ENCODE measurements around the gene PRAMEF12.
"Not testable (repeated sequence)": the region's sequence is repeated elsewhere in the genome, so short reads cannot be mapped to it uniquely, and the experiment has no call there.

PRAMEF12 gene

DNA sequence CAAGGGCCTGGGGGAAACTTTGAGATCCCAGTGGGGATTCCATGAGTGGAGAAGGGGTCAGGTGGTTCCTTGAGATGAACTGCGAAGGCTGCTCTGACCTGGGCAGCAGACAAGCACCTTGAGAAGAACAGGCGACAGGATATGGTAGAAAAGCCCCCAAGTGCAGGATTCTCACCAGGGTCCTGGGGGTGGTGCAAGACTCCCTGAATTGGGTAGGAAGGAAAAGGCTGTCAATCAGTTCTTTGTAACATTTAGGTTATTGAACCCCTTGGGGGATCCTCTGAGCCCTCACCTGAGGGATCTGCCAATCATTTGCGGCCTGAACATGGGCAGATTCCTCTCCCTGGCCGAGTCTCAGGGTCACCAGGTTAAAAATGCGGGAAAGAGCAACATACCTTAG, 2.4 kb upstream of the PRAMEF12 start:
- DNase-seq (ENCODE audit: low read depth), result no peak

- no peak for DNase-seq (ENCODE audit: low read depth)
Observed at GRCh38 chr1:12772520-12772919, 1.0 kb upstream of the PRAMEF12 start.

- DNase-seq (ENCODE audit: low read depth), result no peak
Observed at GRCh38 chr1:12774801-12775345, 1.3 kb downstream of the PRAMEF12 start.

DNA sequence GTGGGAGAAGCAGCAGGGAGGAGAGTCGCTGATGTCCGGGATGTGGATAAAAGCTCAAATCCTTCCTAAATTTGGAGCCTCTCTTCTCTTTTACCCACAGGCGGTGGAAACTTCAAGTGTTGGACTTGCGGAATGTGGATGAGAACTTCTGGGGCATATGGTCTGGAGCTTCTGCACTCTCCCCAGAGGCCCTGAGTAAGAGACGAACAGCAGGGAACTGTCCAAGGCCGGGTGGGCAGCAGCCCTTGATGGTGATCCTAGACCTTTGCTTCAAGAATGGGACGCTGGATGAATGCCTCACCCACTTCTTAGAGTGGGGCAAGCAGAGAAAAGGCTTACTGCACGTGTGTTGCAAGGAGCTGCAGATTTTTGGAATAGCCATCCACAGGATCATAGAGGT, 1.9 kb downstream of the PRAMEF12 start:
- DNase-seq (ENCODE audit: low read depth), result no peak

GRCh38 chr1:12776801-12777557, 3.4 kb downstream of the PRAMEF12 start:
- no peak for DNase-seq (ENCODE audit: low read depth)

DNA sequence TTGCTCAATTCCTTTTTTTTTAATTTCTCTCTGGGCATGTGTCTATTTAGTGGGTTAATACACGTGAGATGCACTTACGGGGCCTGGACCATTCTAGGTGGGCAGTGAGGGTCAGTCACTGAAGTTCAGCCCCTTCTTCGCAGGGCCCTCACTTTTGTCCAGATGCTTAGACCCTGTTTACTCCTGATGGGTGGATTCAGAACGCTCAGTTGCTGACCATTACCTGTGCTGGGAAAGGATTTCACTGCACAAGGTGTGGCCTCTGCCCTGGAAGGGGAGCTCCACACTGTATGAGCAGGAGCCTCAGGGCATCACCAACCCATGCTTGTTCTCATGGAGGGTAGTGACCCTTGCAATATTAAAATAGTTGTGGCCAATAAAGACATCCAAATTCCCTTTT, 4.5 kb downstream of the PRAMEF12 start:
- no peak for DNase-seq (ENCODE audit: low read depth)

DNA sequence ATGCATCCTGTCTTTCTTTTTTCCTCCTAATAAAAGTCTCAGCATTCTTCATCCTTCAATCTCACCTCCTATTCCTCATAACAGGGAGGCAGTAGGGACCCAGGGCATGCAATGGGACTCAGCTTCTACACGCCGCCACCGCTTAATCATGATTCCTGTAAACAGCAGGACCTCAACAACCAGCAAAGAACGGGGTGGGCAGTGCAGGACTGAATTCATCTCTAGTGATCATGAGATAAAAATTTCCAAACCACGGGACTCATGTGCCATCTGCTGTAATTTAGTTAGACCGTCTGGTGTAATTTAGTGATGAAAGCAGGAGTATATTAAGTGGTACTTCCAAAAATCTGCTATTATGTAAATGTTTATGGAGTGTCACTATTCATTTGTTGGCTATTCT, 5.4 kb downstream of the PRAMEF12 start:
- DNase-seq (ENCODE audit: low read depth), result no peak

- not testable (repeated sequence) for DNase-seq (ENCODE audit: low read depth)
Observed at GRCh38 chr1:12781488-12781887, 8.0 kb downstream of the PRAMEF12 start.

DNA sequence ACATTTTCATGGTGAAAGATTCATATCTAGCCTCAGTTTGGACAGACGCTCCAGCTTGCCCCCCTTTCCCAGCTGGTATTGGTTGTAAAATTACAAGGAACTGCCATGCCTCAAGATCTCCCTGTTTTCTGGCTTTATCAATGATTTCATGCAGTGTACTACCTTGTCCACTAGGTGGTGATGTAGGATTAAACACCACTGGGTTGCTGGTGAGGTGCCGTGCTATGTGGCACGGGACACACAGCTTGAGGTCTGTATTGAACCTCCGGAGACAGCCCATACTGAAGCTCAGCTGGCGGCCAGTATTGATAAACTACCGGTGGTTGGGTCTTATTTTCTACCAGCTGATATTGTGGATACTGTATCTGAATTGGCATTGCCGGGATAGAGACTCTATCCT, 10.2 kb downstream of the PRAMEF12 start:
- not testable (repeated sequence) for DNase-seq (ENCODE audit: low read depth)

- not testable (repeated sequence) for DNase-seq (ENCODE audit: low read depth)
Observed at GRCh38 chr1:12784729-12785128, 11.2 kb downstream of the PRAMEF12 start.

- DNase-seq (ENCODE audit: low read depth), result not testable (repeated sequence)
Observed at GRCh38 chr1:12791097-12791496, 17.6 kb downstream of the PRAMEF12 start, which contains the start of gene PRAMEF1. Gene PRAMEF1, plus strand, starts transcription at chr1:12791397. Its CDS starts 1,831 bp downstream, at chr1:12793228.

- no peak for DNase-seq (ENCODE audit: low read depth)
Observed at GRCh38 chr1:12798911-12799310, 25.4 kb downstream of the PRAMEF12 start.

- no peak for DNase-seq (ENCODE audit: low read depth)
Observed at GRCh38 chr1:12799730-12800129, 26.2 kb downstream of the PRAMEF12 start.

GRCh38 chr1:12809933-12810332, 36.4 kb downstream of the PRAMEF12 start:
- DNase-seq (ENCODE audit: low read depth), result no peak

DNA sequence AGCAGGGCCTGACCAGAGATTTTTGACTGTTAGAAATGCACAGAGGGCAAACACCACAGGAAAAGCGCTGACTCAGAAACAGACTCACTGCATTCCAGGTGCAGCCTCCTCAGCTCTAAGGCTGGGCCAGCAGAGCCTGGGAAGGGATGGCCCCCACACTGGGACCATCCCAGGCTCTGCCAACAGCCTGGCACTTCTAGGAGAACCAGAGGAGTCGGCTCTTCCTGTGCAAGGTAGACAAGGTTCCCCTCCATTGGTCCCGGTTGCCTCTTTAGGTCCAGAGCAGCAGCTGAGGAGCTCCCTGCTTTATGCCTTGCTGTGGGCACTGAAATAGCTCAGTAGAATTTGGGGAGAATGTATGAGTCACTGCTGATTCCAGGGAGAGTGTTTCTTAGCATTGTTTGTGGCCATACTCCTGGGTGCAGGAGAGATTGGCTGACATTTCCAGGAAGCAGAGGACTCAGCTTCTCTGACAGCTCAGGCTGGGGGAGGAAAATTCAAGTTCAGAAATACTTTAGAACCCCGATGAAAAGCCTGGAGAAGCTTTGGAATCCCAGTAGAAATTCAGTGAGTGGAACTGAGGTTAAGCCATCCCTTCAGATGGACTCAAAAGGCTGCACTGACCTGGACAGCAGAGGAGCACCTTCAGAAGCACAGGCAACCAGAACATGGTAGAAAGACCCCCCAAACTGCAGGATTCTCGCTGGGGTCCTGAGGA, 37.3 kb downstream of the PRAMEF12 start:
- no peak for DNase-seq (ENCODE audit: low read depth)

GRCh38 chr1:12811409-12811784, 37.9 kb downstream of the PRAMEF12 start:
- no peak for DNase-seq (ENCODE audit: low read depth)

GRCh38 chr1:12819061-12819460, 45.5 kb downstream of the PRAMEF12 start:
- not testable (repeated sequence) for DNase-seq (ENCODE audit: low read depth)

All from stimulated activated CD8-positive, alpha-beta memory T cell treated with anti-CD3 and anti-CD28 coated beads, Interleukin-15, amount 100 ng/mL, for 1 hour (primary cell).